ENCODE results near the gene RFC1. TPM values are rescaled to one million over a fixed set of nuclear protein-coding genes. Genes with fewer than 3 reads are reported as not detected.

Gene RFC1
- total RNA-seq, 1 experiment from 2014 or later, result 56.8 TPM

DNA sequence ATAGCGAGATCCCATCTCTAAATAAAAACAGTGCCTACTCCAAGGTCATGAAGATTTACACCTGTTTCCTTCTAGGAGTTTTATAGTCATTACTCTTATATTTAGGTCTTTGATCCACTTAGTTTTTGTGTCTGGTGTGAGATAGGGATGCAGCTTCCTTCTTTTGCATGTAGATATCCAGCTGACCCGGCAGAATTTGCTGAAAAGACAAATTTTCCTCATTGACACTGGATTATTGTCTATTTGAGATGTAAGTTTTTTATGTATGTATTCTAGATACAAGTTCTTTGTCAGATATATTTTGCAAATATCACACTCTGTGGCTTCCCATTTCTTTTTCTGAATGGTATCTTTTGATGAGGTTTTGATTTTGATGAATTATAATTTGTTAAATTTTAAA, 85.4 kb downstream of the RFC1 start:
- H3K4ac ChIP-seq (ENCODE audit: low read depth, low read length), result no peak overlapping the region
- no peaks in the 10 kb centered on the region for H4K20me1 ChIP-seq (ENCODE audit: control insufficient read depth, insufficient read depth, insufficient read length)
- H3K23me2 ChIP-seq (ENCODE audit: insufficient read length, low read depth, low read length, poor library complexity, severe bottlenecking), result no peaks in the 10 kb centered on the region
- no peak overlapping the region for H2BK120ac ChIP-seq (ENCODE audit: low read depth, low read length, poor library complexity, severe bottlenecking)
- H3K23ac ChIP-seq (ENCODE audit: insufficient read length, low read depth, low read length), result no peak overlapping the region
- H4K8ac ChIP-seq (replicated peaks; ENCODE audit: insufficient read length, low read depth, low read length), result no peak overlapping the region
- Mint-ChIP-seq H3K4me1 (no peaks in the 10 kb centered on the region), H3K36me3 (ENCODE audit: insufficient read depth in 1 of 3, low read depth in 3 of 3) (peaks cover 4 to 18% (median 7%) of the 10 kb centered on the region in 3 experiments; a peak in 5 of 7 replicates), H3K27ac (no peak overlapping the region), H3K9me3 (no peaks in the 10 kb centered on the region), H3K4me3 (no peak overlapping the region), H3K27me3 (ENCODE audit: low read depth) (no peaks in the 10 kb centered on the region)
- no peak overlapping the region for H3K9ac ChIP-seq (ENCODE audit: extremely low read depth, insufficient read length, low read length)
- DNase-seq, result no peak
- TF ChIP-seq, protein P1, sequence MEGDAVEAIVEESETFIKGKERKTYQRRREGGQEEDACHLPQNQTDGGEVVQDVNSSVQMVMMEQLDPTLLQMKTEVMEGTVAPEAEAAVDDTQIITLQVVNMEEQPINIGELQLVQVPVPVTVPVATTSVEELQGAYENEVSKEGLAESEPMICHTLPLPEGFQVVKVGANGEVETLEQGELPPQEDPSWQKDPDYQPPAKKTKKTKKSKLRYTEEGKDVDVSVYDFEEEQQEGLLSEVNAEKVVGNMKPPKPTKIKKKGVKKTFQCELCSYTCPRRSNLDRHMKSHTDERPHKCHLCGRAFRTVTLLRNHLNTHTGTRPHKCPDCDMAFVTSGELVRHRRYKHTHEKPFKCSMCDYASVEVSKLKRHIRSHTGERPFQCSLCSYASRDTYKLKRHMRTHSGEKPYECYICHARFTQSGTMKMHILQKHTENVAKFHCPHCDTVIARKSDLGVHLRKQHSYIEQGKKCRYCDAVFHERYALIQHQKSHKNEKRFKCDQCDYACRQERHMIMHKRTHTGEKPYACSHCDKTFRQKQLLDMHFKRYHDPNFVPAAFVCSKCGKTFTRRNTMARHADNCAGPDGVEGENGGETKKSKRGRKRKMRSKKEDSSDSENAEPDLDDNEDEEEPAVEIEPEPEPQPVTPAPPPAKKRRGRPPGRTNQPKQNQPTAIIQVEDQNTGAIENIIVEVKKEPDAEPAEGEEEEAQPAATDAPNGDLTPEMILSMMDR (conservative IDR thresholded peaks at IDR 0.05), result no peak
- no peaks in the 10 kb centered on the region for H3K79me2 ChIP-seq (ENCODE audit: insufficient read depth, low read length)
- no peak overlapping the region for H2BK20ac ChIP-seq (ENCODE audit: low read depth, low read length, poor library complexity, severe bottlenecking)
- H2BK15ac ChIP-seq (ENCODE audit: low read depth, low read length), result no peak overlapping the region
- H3K27ac ChIP-seq (ENCODE audit: insufficient read length, low read depth, low read length), result no peak overlapping the region
- no CpG with 5 or more reads among the region's 2 CpGs for WGBS (ENCODE audit: extremely low coverage, insufficient read length, low lambda C conversion rate)
- no peak overlapping the region for H2BK5ac ChIP-seq (ENCODE audit: insufficient read length, low read length)
- H2BK12ac ChIP-seq (ENCODE audit: insufficient read length, low read depth, low read length), result no peak overlapping the region
- H4K91ac ChIP-seq (ENCODE audit: insufficient read length, low read depth, low read length), result no peak overlapping the region
- H2AK5ac ChIP-seq (ENCODE audit: insufficient read length, low read length), result no peak overlapping the region
- H3K79me1 ChIP-seq (ENCODE audit: insufficient read depth, low read depth, low read length, poor library complexity, severe bottlenecking), result no peaks in the 10 kb centered on the region
- no peak overlapping the region for H3K56ac ChIP-seq (ENCODE audit: insufficient read length, low read depth, low read length)
- H3K27me3 ChIP-seq (ENCODE audit: insufficient read depth, low read length), result no peaks in the 10 kb centered on the region
- no peak overlapping the region for H2AFZ ChIP-seq (ENCODE audit: low read length)
- H3K14ac ChIP-seq (ENCODE audit: insufficient read depth, low read length), result no peak overlapping the region
- H3T11ph ChIP-seq (ENCODE audit: low read length), result no peak overlapping the region
- H3K9me3 ChIP-seq (ENCODE audit: control insufficient read depth, low read depth, low read length), result no peaks in the 10 kb centered on the region
- H3K4me2 ChIP-seq (ENCODE audit: insufficient read depth, insufficient read length, low read length), result no peak overlapping the region
- no peak overlapping the region for H4K5ac ChIP-seq (ENCODE audit: insufficient read length, low read depth, low read length)
- H3K4me1 ChIP-seq (ENCODE audit: insufficient read depth, low read length), result no peaks in the 10 kb centered on the region
- H3K18ac ChIP-seq (ENCODE audit: insufficient read length, low read depth, low read length), result no peak overlapping the region
